Stimulated activated CD4-positive, alpha-beta T cell treated with anti-CD3 and anti-CD28 coated beads, Interleukin-2, amount 100 ng/mL, for 48 hours (primary cell): ENCODE results near the gene EMILIN3.

Source experiments
- DNase-seq, 2 donors: peaks; one replicate each; pipeline ENCODE4 v3.0.0-alpha.2; 2020

Gene EMILIN3

DNA sequence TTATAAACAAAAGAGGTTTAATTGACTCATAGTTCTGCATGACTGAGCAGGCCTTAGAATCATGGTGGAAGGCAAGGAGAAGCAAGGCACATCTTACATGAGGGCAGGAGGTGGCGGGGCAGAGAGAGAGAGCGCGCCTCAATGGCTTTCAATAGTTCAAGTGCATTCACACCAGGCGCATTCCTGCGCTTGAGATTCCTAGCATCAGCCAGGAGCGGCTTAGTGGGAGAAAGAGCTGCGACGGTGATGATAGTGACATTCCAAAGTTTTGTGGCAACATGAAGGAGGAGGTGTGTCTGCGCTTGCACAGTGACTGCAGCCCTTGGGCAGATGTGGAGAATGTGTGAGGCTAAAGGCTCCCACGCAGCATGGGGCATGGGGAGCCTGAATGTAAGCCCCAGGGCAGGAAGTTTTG is 25.0 kb upstream of the EMILIN3 start:
- DNase-seq, result no peak

DNA sequence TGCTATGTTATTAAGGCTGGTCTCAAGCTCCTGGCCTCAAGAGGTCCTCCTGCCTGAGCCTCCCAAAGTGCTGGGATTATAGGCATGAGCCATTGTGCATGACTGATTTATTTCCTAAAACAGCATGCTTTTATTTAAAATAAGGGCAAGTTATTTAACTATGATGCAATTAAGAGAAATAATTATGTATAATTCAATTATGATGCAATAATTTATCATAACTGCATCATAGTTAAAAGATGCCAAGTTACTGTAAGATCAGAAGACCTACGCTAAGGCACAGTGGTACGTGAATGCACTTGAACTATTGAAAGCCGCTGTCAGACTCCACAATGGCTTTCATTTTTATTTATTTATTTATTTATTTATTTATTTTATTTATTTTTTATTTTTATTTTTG is 24.3 kb upstream of the EMILIN3 start:
- no peak for DNase-seq

DNA sequence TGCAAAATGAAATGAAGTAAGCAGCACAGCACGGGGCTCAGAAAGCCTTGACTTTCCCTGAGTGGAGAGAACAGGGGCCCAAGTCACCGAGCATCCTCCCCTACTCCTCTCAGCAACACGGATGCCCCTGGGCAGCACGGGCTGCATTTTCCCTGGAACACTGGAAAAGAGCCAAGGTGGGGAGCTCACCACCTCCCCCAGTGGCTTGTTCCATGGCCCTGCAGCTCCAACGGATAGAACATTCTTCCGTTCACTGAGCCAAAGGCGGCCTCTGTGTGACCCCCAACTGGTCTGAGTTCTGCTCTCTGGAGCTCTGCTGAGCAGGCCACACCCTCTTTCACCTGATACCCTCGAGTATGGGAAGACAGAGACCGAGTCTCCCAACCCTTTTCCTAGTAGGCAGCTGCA is 20.8 kb upstream of the EMILIN3 start:
- DNase-seq, result no peak

DNA sequence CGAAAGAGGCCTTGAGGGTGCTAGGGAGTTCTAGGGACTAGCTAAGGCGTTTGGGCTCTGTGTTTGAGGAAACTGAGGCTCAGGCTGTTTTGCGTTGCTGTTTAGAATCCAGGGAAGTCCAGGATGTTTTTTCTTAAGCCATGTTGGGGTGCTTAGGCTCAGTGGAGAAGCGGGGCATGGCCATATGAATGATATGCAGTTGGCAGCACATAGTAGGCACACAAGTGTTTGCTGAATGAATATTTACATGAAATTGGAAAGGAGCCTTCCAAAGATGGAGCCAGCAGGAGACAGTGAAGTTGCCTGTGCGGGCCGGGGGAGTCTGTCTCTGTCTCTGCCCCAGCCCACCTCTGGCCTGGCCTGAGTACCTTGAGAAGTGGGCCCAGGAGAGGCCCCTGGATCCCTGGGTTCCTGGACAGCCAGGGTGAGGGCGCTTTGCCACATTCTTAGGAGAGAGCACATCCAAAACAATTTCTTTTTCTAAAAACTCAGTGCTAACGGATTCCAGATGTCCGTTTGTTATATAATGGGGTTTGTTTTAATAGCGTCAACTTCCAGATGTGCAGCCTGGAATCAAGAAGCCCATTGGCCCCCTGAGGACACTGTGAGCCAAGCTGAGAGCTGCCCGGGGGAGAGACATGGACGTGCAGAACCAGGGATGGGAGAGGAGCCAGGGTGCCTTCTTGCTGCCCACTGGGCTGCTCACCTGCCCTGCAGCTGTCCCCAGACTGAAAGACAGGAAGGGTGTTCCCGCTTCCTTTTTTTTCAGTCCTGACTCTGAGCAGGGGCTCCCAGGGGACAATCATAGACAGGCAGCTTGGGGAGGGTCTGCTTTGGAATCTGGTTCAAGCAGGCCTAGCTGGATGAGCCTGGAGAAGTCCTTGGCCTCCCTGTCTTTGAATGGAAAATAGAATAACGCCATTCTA is 20.1 kb upstream of the EMILIN3 start:
- DNase-seq, result no peak

DNA sequence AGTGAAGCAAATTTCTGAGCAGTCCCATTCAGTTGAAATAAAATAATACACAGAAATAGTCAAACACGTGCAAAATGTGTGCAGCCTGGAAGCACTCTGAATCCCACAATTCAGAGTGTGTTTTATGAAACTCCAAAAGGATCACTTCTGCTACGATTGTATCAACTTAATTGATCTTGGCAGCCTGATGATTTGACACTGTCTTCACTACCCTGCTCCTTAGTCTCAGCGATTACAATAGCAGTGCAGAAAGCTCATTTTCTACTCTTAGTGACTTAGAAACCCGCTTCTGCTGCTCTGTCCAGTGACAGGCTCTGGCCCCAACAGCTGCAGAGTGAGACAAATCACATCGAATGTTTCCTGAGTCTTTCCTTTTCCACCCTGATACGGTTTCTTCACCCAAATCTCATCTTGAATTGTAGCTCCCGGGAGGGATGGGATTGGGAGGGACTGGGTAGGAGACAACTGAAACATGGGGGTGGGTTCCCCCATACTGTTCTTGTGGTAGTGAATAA is 16.2 kb upstream of the EMILIN3 start:
- no peak for DNase-seq

DNA sequence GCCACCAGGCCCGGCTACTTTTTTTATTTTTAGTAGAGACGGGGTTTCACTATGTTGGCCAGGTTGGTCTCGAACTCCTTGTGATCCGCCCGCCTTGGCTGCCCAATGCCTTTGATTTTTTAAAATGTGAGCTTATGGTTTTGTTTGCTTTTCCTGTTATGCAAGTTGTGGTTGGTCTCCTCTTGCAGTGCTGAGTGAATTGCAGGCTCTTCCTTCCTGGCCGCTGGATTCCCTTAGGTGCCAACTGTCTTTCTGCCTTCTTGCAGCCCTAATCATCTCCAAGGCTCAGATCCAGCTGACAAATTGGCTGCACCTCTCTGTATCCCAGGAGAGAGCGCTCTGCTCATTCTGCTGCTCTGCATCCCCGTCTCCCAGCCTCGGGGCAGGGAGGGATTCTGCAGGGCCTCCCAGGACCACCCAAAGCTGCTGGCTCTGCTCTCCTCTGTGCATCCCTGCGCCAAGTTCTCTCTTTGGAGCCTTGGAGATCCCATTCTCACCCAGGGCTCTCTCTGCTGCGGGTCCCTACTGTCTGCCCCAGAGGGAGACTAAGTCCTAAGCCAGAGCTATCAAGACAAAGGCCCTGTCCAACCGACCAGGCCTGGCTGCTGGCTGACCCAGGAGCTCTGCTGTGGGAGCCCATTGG is 14.1 kb upstream of the EMILIN3 start:
- no peak for DNase-seq

DNA sequence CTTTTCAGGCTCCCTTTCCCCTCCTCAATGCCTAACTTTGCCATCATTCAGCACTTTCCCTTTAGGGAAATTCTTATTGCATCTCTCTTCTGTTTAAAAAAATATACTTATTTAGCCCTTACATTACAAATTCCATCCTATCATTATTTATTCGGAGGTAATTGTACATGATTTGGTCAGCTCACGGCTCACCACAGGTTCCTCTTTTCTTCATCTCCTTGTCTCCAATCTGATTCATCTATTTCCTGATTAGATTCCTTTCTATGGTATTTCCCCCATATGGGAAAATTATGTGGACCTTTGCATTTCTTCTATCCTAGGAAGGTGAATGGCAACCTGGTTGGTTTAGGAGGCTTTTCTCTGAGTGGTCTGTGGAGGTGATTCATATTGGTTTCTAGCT is 12.9 kb upstream of the EMILIN3 start:
- no peak for DNase-seq

DNA sequence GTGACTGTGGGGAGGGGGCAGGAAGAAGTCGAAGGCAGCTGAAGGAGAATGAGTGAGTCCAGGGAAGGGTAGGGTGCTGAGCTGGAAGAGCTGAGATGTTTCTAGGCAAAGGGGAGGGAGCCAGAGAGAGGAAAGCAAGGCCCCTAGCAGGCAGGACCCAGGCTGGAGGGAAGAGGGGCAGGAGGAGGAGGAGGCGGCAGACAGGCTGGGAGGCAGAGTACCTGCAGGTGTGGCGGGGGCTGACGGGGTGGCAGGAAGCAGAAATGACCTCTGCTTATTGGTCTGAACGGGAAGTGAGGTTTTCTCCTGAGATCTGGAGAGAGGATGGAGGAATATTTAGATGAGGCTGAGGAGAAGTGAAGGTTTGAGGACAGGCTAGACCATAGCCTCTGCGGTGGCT is 10.7 kb upstream of the EMILIN3 start:
- DNase-seq, result no peak

DNA sequence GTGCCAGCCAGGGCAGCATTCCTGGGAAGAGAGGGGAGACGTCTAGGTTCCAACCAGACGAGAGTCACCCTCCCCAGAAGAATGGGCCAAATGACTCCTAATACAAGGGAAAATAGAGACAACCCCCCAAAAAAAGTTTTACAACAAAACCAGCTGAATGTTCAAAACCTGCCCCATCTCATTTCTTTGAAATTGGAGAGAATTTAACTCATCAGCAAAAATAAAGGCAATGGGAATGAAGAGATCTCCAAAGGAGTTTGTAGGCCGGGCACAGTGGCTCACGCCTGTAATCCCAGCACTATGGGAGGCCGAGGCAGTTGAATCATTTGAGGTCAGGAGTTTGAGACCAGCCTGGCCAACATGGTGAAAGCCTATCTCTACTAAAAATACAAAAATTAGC is 9.7 kb upstream of the EMILIN3 start:
- DNase-seq, result no peak

DNA sequence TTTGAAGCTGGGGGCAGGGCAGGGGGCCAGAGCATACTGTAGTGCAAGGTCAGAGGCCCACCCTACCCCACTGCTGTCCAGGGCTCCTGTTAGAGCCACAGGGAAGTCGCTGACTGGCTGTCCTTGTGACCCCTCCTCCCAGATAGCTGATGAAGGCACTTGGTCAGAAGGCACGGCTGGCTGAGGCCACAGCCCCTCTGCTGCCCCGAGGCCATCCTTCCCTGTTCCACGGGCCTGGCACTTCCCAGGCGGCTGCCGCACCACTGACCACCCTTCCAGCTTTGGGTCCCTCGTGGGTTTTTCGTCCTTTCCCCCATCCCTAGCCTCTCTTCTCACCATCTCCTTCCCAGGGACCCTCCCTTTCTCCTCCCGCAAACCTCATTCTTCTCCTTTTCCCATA is 9.2 kb upstream of the EMILIN3 start:
- no peak for DNase-seq

DNA sequence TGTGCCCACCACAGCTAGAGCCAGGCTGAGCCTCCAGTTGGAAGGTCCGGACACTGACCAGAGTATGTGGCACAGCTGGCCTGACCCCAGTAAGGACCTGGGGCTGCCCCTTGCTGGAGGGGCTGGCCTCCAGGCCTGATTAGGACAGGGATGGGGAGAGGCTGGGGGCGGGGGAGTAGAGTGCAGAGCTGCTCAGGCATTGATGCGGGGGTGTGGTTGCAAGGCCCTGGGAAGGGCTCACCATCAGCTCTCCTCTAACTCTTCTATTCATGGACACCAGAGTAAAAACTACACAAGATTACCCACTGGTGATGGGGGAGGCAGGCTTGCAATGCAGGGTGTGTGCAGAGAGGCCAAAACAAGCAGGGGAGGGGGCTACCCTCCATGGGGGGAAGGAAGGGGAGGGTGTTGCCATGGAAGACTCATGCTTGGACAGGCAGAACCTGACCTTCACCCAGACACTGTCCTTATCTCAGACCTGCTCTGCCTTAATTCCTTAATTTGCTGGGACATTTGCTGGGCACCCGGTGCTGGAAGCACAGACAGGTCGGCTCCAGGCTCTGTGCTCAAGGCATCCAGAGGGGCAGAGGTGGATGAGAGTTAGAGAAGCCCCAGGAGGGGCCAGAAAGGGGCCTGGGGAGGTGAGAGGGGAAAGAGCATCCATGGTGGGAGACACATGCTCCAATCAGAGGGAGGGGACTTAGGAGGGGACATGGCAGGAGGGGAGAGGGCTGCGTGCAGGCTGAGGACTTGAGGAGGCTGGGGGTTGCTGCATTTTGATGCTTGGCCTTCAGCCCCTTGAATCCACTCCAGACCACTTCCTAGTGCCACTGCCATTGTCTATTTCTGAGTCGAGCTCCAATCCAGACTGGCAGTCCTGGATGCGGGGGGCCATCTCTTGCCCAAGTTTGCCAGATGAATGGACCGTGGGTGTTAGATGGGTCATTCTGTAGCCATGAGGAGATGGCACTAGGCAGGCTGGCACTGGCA is 7.6 kb upstream of the EMILIN3 start:
- no peak for DNase-seq

DNA sequence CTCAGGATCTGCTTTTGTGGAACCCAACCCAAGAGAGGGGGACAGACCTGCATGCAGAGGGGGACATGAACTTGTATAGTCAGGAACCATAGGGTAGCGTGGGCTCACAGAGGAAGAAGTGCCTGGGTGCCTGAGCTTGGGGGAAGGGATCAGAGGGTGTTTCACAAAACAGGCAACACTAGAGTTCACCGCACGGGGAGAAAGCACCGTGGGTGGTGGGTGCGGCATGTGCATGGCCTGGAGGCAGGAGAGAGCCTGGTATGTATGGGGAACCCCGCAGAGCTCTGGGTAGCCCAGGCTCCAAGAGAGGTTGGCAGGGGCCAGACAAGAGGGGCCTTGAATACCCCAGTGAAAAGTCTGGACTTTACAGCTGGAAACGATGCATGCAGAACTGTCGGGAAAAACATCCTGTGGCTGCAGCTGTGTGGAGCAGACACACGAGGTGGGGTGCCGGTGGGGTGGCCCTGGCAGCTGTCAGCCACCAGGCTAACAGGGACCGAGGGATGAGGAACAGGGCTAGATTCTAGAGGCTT is 6.7 kb upstream of the EMILIN3 start:
- DNase-seq, result no peak

DNA sequence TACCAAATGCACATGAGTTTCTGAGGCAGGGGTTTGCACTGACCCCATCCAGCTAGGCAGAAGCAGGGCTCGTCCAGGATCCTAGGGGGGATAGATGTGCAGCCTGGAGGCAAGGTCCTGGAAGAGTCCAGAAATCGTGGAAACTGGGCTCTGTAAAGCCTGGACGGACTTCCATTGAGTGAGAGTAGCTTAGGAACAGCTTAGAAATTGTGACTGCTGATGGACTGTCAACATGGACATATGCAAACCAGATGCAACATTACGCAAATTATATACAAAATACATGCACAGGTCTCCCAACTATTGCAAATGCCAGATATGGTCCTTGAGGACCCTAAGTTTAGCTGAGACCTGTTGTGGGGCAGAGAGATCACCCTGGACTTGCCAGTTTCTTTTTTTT is 4.8 kb upstream of the EMILIN3 start:
- DNase-seq, result no peak

DNA sequence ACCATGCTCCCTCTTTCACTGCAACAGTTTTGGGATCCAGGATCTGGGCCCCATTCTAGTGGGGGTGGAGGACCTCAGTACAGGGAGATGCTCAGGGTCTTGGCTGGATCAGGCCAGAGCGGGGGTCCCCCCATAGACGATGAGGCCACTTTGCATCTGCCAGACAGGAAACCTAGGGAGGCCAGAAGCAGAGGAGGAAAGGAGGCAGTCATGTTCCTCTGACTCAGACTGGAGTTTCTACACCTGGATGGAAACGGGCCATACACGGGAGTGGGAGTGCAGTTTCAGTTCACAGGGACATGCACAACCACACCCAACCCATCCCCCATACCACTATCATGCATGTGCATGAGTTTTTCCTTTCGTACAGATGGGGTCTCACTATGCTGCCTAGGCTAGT is 3.6 kb upstream of the EMILIN3 start:
- no peak for DNase-seq

DNA sequence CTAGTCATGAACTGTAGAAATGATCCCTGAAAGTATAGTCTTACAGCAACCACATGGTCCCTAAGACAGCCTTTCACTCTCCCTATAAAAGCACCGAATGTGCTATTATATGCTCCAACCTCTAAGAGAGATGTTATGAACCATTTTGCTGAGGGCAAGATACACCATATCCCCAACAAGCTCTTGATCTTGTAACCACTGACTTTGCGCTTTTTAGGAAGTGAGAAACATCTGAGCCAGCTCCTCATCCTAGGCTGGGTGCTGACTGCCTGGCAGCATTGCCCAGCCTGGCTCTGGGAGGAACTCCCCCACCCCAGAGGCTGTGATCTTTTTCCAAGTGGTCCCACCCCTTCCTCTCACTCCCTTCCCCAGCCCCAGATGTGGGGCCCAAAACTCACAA is 3.1 kb upstream of the EMILIN3 start:
- no peak for DNase-seq

DNA sequence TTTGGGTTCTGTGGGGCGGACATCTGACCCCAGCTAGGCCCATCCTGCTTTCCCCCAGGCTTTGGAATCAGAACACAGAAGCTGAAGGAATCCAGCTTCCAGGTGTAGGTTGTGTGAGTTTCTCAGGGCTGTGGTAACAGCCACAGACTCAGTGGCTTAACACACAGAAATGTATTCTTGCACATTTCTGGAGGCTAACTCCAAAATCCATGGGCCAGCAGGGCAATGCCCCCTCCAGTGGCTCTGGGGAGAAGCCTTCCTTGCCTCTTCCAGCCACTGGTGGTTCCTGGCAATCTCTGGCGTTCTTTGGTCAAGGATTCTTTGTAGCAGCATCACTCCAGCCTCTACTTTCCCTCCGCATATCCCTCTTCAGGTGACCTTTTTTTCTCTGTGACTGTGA is 1.3 kb upstream of the EMILIN3 start:
- DNase-seq, result no peak

DNA sequence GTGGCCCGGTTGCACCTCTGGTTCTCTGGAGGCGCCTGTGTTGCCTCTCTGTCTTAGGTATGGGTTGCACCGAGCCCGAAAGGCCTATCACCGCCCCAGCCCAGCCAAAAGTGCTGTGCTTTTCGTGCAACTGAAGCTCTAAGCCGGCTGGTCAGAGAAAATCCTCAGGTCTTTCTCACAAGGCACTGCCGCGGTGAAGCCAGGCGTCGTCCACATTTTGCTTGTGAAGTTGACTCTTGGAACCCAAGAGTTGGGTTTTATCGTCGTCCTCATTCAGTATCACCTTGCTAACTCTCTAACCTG is 726 bp upstream of the EMILIN3 start:
- DNase-seq, result no peak

DNA sequence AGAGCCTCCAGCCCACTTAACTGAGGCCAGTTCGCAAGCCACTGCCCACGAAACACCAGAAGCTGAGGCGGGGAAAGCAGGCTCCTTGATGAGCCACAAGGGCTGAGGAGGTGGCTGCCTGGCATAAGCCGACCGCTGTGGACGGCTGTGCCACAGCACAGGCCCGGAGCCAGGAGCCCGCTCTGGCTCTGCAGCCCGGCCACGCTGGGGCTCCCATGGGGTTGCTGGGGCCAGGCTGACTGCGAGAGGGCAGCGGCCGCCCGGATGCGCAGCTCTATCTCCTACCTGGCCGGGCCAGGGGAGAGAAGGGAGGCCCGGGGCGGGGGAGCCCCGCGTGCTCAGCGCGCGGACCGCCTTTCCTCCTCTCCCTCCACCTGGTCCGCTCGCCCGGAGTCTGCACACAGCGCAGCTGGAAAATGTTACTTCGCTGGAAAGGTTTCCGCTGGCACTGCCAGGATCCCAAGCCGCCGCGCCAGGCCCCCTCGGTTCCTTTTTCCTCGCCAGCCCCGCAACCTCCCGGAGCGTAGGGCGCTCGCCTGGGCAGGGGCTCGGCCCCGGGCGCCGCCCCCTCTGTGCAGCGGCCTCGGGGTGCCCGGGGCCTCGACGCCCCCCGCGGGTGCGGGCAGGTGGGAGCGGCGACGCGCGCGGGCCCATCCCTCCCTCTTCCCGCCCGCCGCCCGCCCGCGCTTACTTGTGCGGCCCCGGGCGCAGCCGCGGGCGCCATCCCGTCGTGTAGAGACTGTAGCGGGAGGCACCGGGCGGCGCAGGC is 657 bp downstream of the EMILIN3 start:
- no peak for DNase-seq

DNA sequence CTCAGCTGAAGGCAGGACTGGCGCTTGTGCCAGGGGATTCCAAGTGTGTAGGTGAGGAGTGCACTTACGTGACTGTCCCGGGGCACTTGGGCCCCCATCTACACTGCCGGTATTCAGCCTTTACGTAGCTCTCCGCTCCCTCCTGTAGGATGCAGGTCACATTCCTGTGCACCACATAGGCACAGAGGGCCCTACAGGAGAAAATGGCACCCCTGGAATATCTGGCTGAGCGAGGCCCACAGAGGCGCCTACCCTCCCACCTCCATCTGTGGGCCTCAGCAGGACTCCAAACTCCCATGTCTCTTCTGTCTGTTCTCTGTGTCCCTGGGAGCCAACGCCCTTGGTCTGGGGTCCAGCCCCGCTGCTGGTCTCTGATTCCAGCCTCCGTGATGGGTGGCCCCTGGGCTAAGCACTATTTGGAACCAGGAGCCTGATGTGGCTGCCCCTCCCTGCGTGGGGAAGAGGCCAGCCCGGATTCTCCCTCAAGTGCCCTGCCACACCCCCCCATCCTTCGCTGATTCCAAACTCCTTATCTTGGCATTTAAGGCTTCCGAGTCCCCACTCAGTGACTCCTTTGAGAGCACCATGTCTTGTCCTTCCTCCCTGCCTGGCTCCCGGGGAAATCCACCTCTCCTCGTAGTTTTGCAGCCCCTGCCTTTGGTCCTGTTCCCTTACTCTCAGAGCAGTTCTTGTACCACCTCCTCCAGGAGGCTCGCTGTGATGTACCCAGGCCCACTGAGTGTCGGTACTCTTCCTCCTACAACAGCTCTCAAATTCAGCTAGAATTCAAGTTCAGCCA is 1.5 kb downstream of the EMILIN3 start:
- DNase-seq, result no peak

DNA sequence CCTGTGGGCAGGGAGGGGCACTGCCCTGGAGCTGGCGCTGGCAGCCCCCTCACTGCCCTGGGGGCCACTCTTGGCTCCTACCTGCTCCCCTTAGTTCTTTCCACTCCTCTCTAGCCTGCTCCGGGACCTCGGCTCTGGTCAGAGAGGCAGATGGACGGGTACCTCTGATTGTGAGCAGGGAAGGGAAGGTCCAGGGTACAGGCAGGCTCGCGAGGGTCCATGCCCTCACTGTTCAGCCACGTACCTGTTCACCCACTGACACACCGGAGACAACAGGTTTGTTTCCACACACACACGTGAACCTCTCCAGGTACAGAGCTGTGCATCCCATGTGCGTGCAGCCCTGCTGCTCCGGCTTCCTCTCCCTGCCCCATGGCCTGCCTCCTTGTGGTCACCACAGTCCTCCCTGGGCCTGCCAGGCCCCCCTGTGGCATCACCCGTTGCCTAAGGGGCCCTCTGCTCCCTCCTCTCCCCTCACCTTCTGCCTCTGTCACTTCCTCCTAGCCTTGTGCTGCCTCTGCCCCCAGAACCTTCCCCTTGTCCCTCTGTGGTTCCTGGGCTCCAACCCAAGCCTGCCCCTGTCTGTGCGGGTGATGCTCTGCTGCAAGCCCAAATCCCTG is 2.3 kb downstream of the EMILIN3 start:
- DNase-seq, result no peak

DNA sequence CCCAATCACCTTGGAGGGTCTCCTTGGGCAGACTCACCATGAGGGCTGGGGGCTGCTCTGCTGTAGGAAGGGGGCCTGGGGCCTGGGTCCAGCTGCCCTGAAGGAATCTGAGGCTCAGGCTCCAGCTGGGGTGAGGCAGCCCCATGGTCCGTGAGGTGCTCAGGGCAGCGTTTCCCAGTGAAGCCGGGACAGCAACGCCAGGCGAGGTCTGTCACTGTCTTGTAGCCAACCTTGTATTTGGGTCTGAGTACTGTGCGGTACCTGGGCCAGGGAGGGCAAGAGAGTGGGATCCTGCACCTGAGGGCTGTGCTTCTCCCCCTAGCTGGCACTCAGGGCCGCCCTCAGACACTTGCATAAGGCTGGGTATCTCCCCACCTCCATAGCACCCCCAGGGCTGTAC is 3.0 kb downstream of the EMILIN3 start:
- no peak for DNase-seq
